ENCODE results near the gene TBC1D22A. TPM values are rescaled to one million over a fixed set of nuclear protein-coding genes. Genes with fewer than 3 reads are reported as not detected.
A peak's percentile ranks its signal among the peaks of the same experiment; 100 is the strongest.

The TBC1D22A gene
- polyA plus RNA-seq, 1 experiment = 19.8 TPM

DNA sequence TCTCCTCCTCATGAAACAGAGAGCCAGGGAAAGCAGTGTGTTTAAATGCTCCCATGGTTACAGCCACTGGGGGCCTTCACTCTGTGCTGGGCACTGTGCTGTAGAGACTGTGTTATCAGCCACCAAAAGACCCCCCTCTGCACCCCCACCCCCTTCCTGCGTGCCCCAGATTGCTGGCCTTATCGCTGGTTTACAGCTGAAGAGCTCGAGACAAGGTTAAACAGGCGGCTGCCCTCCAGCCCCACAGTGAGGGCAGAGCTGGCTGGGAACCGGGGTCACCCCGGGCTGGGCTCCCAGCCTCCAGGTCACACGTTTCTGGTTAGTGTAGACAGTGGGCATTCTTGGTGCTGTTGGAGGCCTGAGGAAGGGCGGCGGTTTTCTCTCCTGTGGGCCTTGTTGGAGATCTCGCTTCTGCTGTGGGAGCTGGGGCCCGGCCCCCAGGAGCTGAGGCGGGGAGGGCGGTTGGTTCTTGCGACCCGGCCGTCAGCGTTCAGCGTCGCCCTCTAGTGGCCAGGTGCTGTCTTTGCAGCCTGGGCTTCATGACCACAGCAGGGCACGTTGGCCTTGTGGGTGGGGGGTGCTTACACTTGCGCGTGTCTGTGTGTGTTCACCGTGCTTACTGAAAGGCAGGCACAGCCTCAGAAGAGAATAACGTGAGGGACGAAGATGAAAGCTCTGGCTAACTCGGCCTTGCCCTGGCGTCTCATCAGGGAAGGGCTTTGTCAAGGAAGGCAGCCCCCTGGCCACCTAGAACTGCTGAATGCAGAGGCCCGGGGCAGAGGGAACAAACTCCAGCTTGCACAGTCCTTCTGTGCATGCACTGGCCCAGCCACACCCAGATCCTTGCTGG, 40.8 kb downstream of the TBC1D22A start:
- no peak overlapping the region for H3K4me3 ChIP-seq (ENCODE audit: low read depth, low read length)
- ChIA-PET CTCF (interaction anchor here (0.5 to 2.9 kb wide), 21 partner anchors 9 to 505 kb away, joined by 3 to 14 read pairs (median 4); no protein-coding TSS in a partner anchor), POLR2A (no interaction called here)
- TF ChIP-seq, protein P1, sequence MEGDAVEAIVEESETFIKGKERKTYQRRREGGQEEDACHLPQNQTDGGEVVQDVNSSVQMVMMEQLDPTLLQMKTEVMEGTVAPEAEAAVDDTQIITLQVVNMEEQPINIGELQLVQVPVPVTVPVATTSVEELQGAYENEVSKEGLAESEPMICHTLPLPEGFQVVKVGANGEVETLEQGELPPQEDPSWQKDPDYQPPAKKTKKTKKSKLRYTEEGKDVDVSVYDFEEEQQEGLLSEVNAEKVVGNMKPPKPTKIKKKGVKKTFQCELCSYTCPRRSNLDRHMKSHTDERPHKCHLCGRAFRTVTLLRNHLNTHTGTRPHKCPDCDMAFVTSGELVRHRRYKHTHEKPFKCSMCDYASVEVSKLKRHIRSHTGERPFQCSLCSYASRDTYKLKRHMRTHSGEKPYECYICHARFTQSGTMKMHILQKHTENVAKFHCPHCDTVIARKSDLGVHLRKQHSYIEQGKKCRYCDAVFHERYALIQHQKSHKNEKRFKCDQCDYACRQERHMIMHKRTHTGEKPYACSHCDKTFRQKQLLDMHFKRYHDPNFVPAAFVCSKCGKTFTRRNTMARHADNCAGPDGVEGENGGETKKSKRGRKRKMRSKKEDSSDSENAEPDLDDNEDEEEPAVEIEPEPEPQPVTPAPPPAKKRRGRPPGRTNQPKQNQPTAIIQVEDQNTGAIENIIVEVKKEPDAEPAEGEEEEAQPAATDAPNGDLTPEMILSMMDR (IDR thresholded peaks at IDR 0.05; ENCODE audit: low read depth, low read length) = peak; percentile 80
- no peak overlapping the region for H3K27ac ChIP-seq (ENCODE audit: low read depth, low read length)
- H3K9me3 ChIP-seq (ENCODE audit: control insufficient read depth, insufficient read depth, low read length) = no peaks in the 10 kb centered on the region
- no peaks in the 10 kb centered on the region for H3K27me3 ChIP-seq (ENCODE audit: control insufficient read depth, insufficient read depth, low read length)
- no peak for DNase-seq (ENCODE audit: low read depth, low spot score)

DNA sequence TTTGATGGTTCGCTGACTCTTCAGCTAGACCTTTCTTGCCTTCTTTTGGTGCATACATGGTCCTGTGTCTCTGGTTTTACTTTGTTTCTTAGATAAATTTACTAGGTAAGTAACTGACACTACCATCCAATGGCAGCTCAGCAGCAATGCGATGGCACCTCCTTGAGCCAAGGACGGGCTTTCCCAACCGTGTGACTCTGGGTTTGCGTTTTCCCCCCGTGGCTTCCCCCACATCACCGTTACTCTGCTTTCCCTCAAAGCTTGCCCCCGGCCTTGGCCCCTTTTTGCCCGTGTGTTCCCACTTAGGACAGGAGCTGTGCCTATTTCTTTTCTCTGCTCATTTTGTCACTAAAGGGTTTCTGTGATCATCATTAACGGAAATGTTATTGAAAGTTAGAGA, 41.5 kb downstream of the TBC1D22A start:
- H3K27ac ChIP-seq (ENCODE audit: low read depth, low read length) = no peak overlapping the region
- H3K27me3 ChIP-seq (ENCODE audit: control insufficient read depth, insufficient read depth, low read length) = no peaks in the 10 kb centered on the region
- ChIA-PET CTCF (interaction anchor here (0.6 to 2.9 kb wide), 16 partner anchors 8 to 330 kb away, joined by 3 to 14 read pairs (median 4); no protein-coding TSS in a partner anchor), POLR2A (no interaction called here)
- TF ChIP-seq, protein P1 (IDR thresholded peaks at IDR 0.05; ENCODE audit: low read depth, low read length) = no peak
- DNase-seq (ENCODE audit: low read depth, low spot score) = no peak
- no peak overlapping the region for H3K4me3 ChIP-seq (ENCODE audit: low read depth, low read length)
- no peaks in the 10 kb centered on the region for H3K9me3 ChIP-seq (ENCODE audit: control insufficient read depth, insufficient read depth, low read length)

DNA sequence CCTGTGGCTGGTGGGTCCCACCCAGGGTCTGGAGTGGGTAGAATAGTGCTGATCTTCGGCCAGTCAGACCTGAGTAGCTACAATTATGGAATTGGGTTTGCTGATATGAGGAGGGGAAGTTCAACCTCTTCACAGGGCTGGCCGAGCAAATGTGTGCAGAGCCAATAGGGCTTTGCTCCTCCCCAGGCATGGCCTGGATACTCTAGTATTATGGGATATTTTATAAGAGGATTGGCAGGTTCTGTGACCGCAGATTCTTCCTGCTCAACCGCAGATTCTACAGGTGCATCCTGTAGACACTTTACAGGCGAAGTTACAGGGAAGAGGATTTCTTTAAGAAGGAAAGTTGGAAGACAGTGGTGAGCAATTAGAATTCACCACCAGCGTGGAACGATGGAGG, 44.3 kb downstream of the TBC1D22A start:
- Histone ChIP-seq H3K27ac (ENCODE audit: low read depth, low read length) (no peak overlapping the region), H3K4me3 (ENCODE audit: low read depth, low read length) (no peak overlapping the region), H3K27me3 (ENCODE audit: control insufficient read depth, insufficient read depth, low read length) (no peaks in the 10 kb centered on the region), H3K9me3 (ENCODE audit: control insufficient read depth, insufficient read depth, low read length) (no peaks in the 10 kb centered on the region)
- TF ChIP-seq, protein P1 (IDR thresholded peaks at IDR 0.05; ENCODE audit: low read depth, low read length) = no peak
- CTCF ChIA-PET = interaction anchor here (0.6 to 1.9 kb wide), 3 partner anchors 9 to 416 kb away, joined by 3 to 15 read pairs (median 4); no protein-coding TSS in a partner anchor
- POLR2A ChIA-PET = no interaction called here
- DNase-seq (ENCODE audit: low read depth, low spot score) = no peak

DNA sequence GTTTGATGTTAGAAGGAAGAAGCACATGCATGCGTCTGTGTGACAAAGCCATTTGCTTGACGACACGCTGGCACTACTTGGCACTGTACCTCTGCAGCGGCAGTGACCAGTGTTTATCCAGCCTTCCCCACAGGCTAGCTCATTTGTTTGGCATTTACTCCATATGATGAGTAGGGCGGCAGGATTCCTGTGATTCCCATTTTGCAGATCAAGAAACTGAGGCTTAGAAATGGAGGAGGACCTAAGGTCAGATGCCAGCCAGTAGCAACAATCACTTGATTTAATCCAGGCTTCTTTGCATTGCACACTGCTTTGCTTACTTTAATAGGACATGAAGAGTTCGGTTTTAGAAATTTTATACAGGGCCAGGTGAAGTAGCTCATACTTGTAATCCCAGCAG, 45.0 kb downstream of the TBC1D22A start:
- ChIA-PET POLR2A (no interaction called here), CTCF (interaction anchor here (1.9 kb wide), 1 partner anchor 9 kb away, joined by 15 read pairs; no protein-coding TSS in a partner anchor)
- Histone ChIP-seq H3K4me3 (ENCODE audit: low read depth, low read length) (no peak overlapping the region), H3K9me3 (ENCODE audit: control insufficient read depth, insufficient read depth, low read length) (no peaks in the 10 kb centered on the region; the same call in 1 of the 2 replicates), H3K27me3 (ENCODE audit: control insufficient read depth, insufficient read depth, low read length) (no peaks in the 10 kb centered on the region), H3K27ac (ENCODE audit: low read depth, low read length) (no peak overlapping the region)
- TF ChIP-seq, protein P1 (IDR thresholded peaks at IDR 0.05; ENCODE audit: low read depth, low read length) = no peak
- DNase-seq (ENCODE audit: low read depth, low spot score) = no peak

Measured in AG04450 (cell line).